Stimulated activated CD8-positive, alpha-beta memory T cell treated with anti-CD3 and anti-CD28 coated beads, Interleukin-4, amount 100 ng/mL, for 4 hours (primary cell): ENCODE results near the gene KSR1.
A peak's percentile ranks its signal among the peaks of the same experiment; 100 is the strongest.

Source experiments
- DNase-seq, 2 donors: peaks; one replicate each; pipeline ENCODE4 v3.0.0-alpha.2; 2020; ENCODE audit warnings: low read depth in 2 of 2, low spot score in 1 of 2

The KSR1 gene

GRCh38 chr17:27567563-27567859, 111.3 kb downstream of the KSR1 start:
- DNase-seq, result no peak

GRCh38 chr17:27568216-27568615, 112.0 kb downstream of the KSR1 start:
- no peak for DNase-seq

- no peak for DNase-seq
Observed at GRCh38 chr17:27568811-27569210, 112.6 kb downstream of the KSR1 start.

GRCh38 chr17:27569257-27569722, 113.0 kb downstream of the KSR1 start:
- peak; percentile 17 to 41 for DNase-seq

GRCh38 chr17:27569884-27570577, 113.8 kb downstream of the KSR1 start:
- DNase-seq, result no peak

GRCh38 chr17:27570578-27570914, 114.3 kb downstream of the KSR1 start:
- no peak for DNase-seq

- DNase-seq, result no peak
Observed at GRCh38 chr17:27571563-27572352, 115.5 kb downstream of the KSR1 start.

GRCh38 chr17:27572665-27573064, 116.4 kb downstream of the KSR1 start:
- peak in 1 of 2 donors; percentile 20 for DNase-seq

GRCh38 chr17:27573548-27573947, 117.3 kb downstream of the KSR1 start:
- no peak for DNase-seq

GRCh38 chr17:27573971-27574525, 117.8 kb downstream of the KSR1 start:
- DNase-seq, result no peak

GRCh38 chr17:27575096-27575911, 119.1 kb downstream of the KSR1 start:
- no peak for DNase-seq

GRCh38 chr17:27575912-27576252, 119.6 kb downstream of the KSR1 start:
- DNase-seq, result no peak

- DNase-seq, result no peak
Observed at GRCh38 chr17:27576477-27577083, 120.3 kb downstream of the KSR1 start.

GRCh38 chr17:27577121-27577761, 121.0 kb downstream of the KSR1 start:
- no peak for DNase-seq

- DNase-seq, result no peak
Observed at GRCh38 chr17:27577884-27578717, 121.9 kb downstream of the KSR1 start.

GRCh38 chr17:27578718-27579085, 122.5 kb downstream of the KSR1 start:
- no peak for DNase-seq

- no peak for DNase-seq
Observed at GRCh38 chr17:27579304-27579703, 123.1 kb downstream of the KSR1 start.

GRCh38 chr17:27579897-27580321, 123.7 kb downstream of the KSR1 start:
- no peak for DNase-seq

- DNase-seq, result no peak
Observed at GRCh38 chr17:27581016-27581415, 124.8 kb downstream of the KSR1 start.

- no peak for DNase-seq
Observed at GRCh38 chr17:27582696-27583095, 126.4 kb downstream of the KSR1 start.
